HepG2 (cell line): ENCODE results near the gene CCDC126. TPM values are rescaled to one million over a fixed set of nuclear protein-coding genes. Genes with fewer than 3 reads are reported as not detected.
A peak's percentile ranks its signal among the peaks of the same experiment; 100 is the strongest.

Experiments used
- ATF5 ChIP-seq: sonication (generic); formaldehyde crosslinking; IDR thresholded peaks from 2 replicates; pipeline ENCODE4 v1.4.0; 2020; ENCODE audit warnings: mild to moderate bottlenecking, low read depth, missing genetic modification reagents
- CBX5 ChIP-seq: sonication (generic); formaldehyde crosslinking; IDR thresholded peaks from 2 replicates; pipeline ENCODE4 v1.4.0; 2020; ENCODE audit warnings: missing genetic modification reagents, borderline replicate concordance
- FIP1L1 ChIP-seq: fragments of 200-400 bp; formaldehyde crosslinking; IDR thresholded peaks from 2 replicates; pipeline ENCODE4 v1.6.1; 2018; ENCODE audit warnings: low read depth, mild to moderate bottlenecking, low read length, moderate library complexity, borderline replicate concordance; ENCODE audit not compliant: insufficient read depth
- HOXD1 ChIP-seq: sonication (generic); formaldehyde crosslinking; IDR thresholded peaks from 2 replicates; pipeline ENCODE4 v1.5.0; 2020; ENCODE audit warnings: missing genetic modification reagents
- IRX3 ChIP-seq: sonication (generic); formaldehyde crosslinking; IDR thresholded peaks from 2 replicates; pipeline ENCODE4 v1.8.1; 2023; ENCODE audit warnings: mild to moderate bottlenecking, low read depth, missing genetic modification reagents, borderline replicate concordance
- MAX ChIP-seq: IDR thresholded peaks from 2 replicates; pipeline ENCODE4 v1.6.1; 2012; ENCODE audit warnings: inconsistent platforms
- MAZ ChIP-seq, 2 experiments: sonication (generic) in 1 of 2; formaldehyde crosslinking in 1 of 2; IDR thresholded peaks; 2 replicates each; pipeline versions ENCODE4 v1.5.0 to v1.6.1; 2012 to 2020; ENCODE audit warnings: low read depth in 2 of 2, mild to moderate bottlenecking in 2 of 2, borderline replicate concordance in 1 of 2, improper control_type of control experiment in 1 of 2, low read length in 1 of 2, missing genetic modification reagents in 1 of 2, moderate library complexity in 1 of 2
- NFIC ChIP-seq: IDR thresholded peaks from 2 replicates; pipeline ENCODE4 v1.6.1; 2012; ENCODE audit warnings: mild to moderate bottlenecking, low read length, inconsistent platforms
- NR2C2 ChIP-seq: sonication (generic); formaldehyde crosslinking; IDR thresholded peaks from 2 replicates; pipeline ENCODE4 v1.4.0; 2020; ENCODE audit warnings: missing genetic modification reagents, mild to moderate bottlenecking, moderate library complexity, borderline replicate concordance
- PAWR ChIP-seq: sonication (generic); formaldehyde crosslinking; IDR thresholded peaks from 2 replicates; pipeline ENCODE4 v1.4.0; 2020; ENCODE audit warnings: missing genetic modification reagents, mild to moderate bottlenecking, borderline replicate concordance
- SOX13 ChIP-seq, 3 experiments: fragments of 450-650 bp in 1 of 3; sonication (generic) in 1 of 3; formaldehyde crosslinking in 1 of 3; IDR thresholded peaks in 2 of 3; conservative IDR thresholded peaks in 1 of 3; 2 replicates each; pipeline versions ENCODE4 v1.5.0 to v1.6.1; 2016 to 2020; ENCODE audit warnings: antibody characterized with exemption in 1 of 3, mild to moderate bottlenecking in 1 of 3, missing compliant biosample characterization in 1 of 3, missing genetic modification reagents in 1 of 3, moderate library complexity in 1 of 3
- ZBTB7B ChIP-seq: sonication (generic); formaldehyde crosslinking; IDR thresholded peaks from 2 replicates; pipeline ENCODE4 v1.4.0; 2020; ENCODE audit warnings: missing genetic modification reagents
- ZFP41 ChIP-seq: sonication (generic); formaldehyde crosslinking; IDR thresholded peaks from 2 replicates; pipeline ENCODE4 v1.4.0; 2020; ENCODE audit warnings: mild to moderate bottlenecking, missing genetic modification reagents, borderline replicate concordance
- ZKSCAN1 ChIP-seq: fragments of 150-350 bp; IDR thresholded peaks from 2 replicates; pipeline ENCODE4 v1.6.1; 2014; ENCODE audit warnings: low read length
- ZNF136 ChIP-seq: sonication (generic); formaldehyde crosslinking; IDR thresholded peaks from 2 replicates; pipeline ENCODE4 v1.8.1; 2022; ENCODE audit warnings: low read depth, mild to moderate bottlenecking, moderate library complexity, missing genetic modification reagents
- ZNF382 ChIP-seq: sonication (generic); formaldehyde crosslinking; IDR thresholded peaks from 2 replicates; pipeline ENCODE4 v1.5.0; 2020; ENCODE audit warnings: missing genetic modification reagents, mild to moderate bottlenecking, borderline replicate concordance
- ZNF432 ChIP-seq: sonication (generic); formaldehyde crosslinking; IDR thresholded peaks from 2 replicates; pipeline ENCODE4 v1.5.0; 2020; ENCODE audit warnings: missing genetic modification reagents, mild to moderate bottlenecking, borderline replicate concordance
- ZNF530 ChIP-seq: sonication (generic); formaldehyde crosslinking; IDR thresholded peaks from 2 replicates; pipeline ENCODE4 v1.5.0; 2020; ENCODE audit warnings: low read depth, mild to moderate bottlenecking, missing genetic modification reagents
- ZNF577 ChIP-seq: sonication (generic); formaldehyde crosslinking; IDR thresholded peaks from 2 replicates; pipeline ENCODE4 v1.4.0; 2020; ENCODE audit warnings: mild to moderate bottlenecking, low read depth, missing genetic modification reagents, borderline replicate concordance
- polyA plus RNA-seq, 8 experiments: library from polyadenylated mRNA; depleted of rRNA in 3 of 8; stranded (reverse) in 7 of 8; unstranded in 1 of 8; fragments of >200 nt; fragmentation: Illumina TruSeq in 4 of 8; extraction: Trizol in 4 of 8; gene quantifications; 2 replicates each; pipeline versions ENCODE4 v1.2.1 to v1.2.3, GENCODE V29; 2011 to 2016; ENCODE audit warnings: low read depth in 4 of 8, missing spikeins in 1 of 8, mixed read lengths in 1 of 8; ENCODE audit not compliant: insufficient read depth in 1 of 8
- total RNA-seq, 5 experiments: library from RNA; depleted of rRNA; stranded (reverse); fragments of >200 nt; fragmentation: Illumina TruSeq; extraction: Trizol; gene quantifications; 2 replicates each; pipeline ENCODE4 v1.2.3, GENCODE V29; 2016; ENCODE audit warnings: low read depth in 1 of 5
- TF ChIP-seq, protein P1 (sequence below): sonication (generic); formaldehyde crosslinking; IDR thresholded peaks from 2 replicates; pipeline ENCODE4 v1.5.0; 2020; ENCODE audit warnings: mild to moderate bottlenecking, missing genetic modification reagents
- TF ChIP-seq, protein P2 (sequence below): IDR thresholded peaks from 2 replicates; pipeline ENCODE4 v1.6.1; 2016; ENCODE audit warnings: missing genetic modification reagents, missing compliant biosample characterization

Gene CCDC126
- total and polyA plus RNA-seq, 2 of the 13 experiments (the other 11 are each of a cell fraction or from before 2014, with no cell fraction given): 3.5 to 9.3 TPM

- TF ChIP-seq ZNF577 (no peak), ATF5 (CRISPR knock-in tag) (no peak), ZKSCAN1 (no peak), ZNF382 (no peak), CBX5 (CRISPR knock-in tag) (no peak; the same call in 1 of the 2 replicates), ZNF432 (CRISPR knock-in tag) (no peak; the same call in 1 of the 2 replicates), SOX13 (IDR thresholded peaks at IDR 0.05) (no peak), SOX13 (CRISPR knock-in tag; conservative IDR thresholded peaks at IDR 0.05 in 1 of 2, IDR thresholded peaks at IDR 0.05 in 1 of 2) (peak in 1 of 2 experiments; percentile 57; a peak in 1 of 4 replicates), NFIC (no peak), ZFP41 (CRISPR knock-in tag) (peak; percentile 39; the same call in 1 of the 2 replicates), ZNF530 (CRISPR knock-in tag) (no peak), NR2C2 (CRISPR knock-in tag) (peak; percentile 65; the same call in 1 of the 2 replicates), MAZ (IDR thresholded peaks at IDR 0.05; ENCODE audit: borderline replicate concordance, low read depth, low read length) (peak; percentile 92), MAZ (CRISPR knock-in tag; IDR thresholded peaks at IDR 0.05; ENCODE audit: low read depth) (no peak; the same call in 1 of the 2 replicates), FIP1L1 (no peak), IRX3 (CRISPR knock-in tag) (peak; percentile 84; the same call in 1 of the 2 replicates), ZNF136 (0 out of 2 replicates have a peak, but pooled peaks have one; percentile 25), ZBTB7B (CRISPR knock-in tag) (peak; percentile 88), MAX (peak; percentile 100), PAWR (CRISPR knock-in tag) (0 out of 2 replicates have a peak, but pooled peaks have one; percentile 55), HOXD1 (CRISPR knock-in tag) (no peak)
- TF ChIP-seq, protein P1, sequence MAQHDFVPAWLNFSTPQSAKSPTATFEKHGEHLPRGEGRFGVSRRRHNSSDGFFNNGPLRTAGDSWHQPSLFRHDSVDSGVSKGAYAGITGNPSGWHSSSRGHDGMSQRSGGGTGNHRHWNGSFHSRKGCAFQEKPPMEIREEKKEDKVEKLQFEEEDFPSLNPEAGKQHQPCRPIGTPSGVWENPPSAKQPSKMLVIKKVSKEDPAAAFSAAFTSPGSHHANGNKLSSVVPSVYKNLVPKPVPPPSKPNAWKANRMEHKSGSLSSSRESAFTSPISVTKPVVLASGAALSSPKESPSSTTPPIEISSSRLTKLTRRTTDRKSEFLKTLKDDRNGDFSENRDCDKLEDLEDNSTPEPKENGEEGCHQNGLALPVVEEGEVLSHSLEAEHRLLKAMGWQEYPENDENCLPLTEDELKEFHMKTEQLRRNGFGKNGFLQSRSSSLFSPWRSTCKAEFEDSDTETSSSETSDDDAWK: no peak
- TF ChIP-seq, protein P2, sequence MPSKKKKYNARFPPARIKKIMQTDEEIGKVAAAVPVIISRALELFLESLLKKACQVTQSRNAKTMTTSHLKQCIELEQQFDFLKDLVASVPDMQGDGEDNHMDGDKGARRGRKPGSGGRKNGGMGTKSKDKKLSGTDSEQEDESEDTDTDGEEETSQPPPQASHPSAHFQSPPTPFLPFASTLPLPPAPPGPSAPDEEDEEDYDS: peak; percentile 61; the same call in 1 of the 2 replicates
Measured at GRCh38 chr7:23597094-23598091, at the start of gene CCDC126 (continued).
